Tibial artery (tissue), 4 donors: ENCODE measurements around the gene TBL2.
"Not testable (repeated sequence)": the region's sequence is repeated elsewhere in the genome, so short reads cannot be mapped to it uniquely, and the experiment has no call there.

ENCODE experiments used
- DNase-seq, 2 donors: peaks; one replicate each; pipeline ENCODE4 v3.0.0-alpha.2; 2019
- H3K27ac ChIP-seq, 2 donors: fragments of 200-600 bp; sonication (generic) in 1 of 2; 1 replicate in 1 of 2; 2 replicates in 1 of 2; pipeline ENCODE4 v1.5.1; 2018 to 2019; ENCODE audit warnings: mild to moderate bottlenecking in 1 of 2
- H3K27me3 ChIP-seq, 2 donors: fragments of 200-600 bp; sonication (generic) in 1 of 2; one replicate each; pipeline versions ENCODE4 v1.5.1 to v1.6.0; 2016 to 2019
- H3K36me3 ChIP-seq, 3 donors: fragments of 200-600 bp; sonication (generic) in 2 of 3; one replicate each; pipeline ENCODE4 v1.5.1; 2016 to 2019; ENCODE audit warnings: mild to moderate bottlenecking in 2 of 3
- H3K4me1 ChIP-seq, 4 donors: fragments of 200-600 bp; sonication (generic) in 2 of 4; 1 replicate in 3 of 4; 2 replicates in 1 of 4; pipeline ENCODE4 v1.5.1; 2016 to 2019
- H3K4me3 ChIP-seq, 2 donors: fragments of 200-600 bp; sonication (generic) in 1 of 2; 1 replicate in 1 of 2; 2 replicates in 1 of 2; pipeline ENCODE4 v1.5.1; 2018 to 2019; ENCODE audit warnings: mild to moderate bottlenecking in 2 of 2
- H3K9me3 ChIP-seq, 3 donors: fragments of 200-600 bp; sonication (generic) in 1 of 3; one replicate each; pipeline ENCODE4 v1.5.1; 2016 to 2019
- CTCF ChIP-seq, 2 experiments: fragments of 200-600 bp in 1 of 2; fragments of 450-650 bp in 1 of 2; IDR thresholded peaks; one replicate each; pipeline ENCODE4 v1.5.1; 2017 to 2019; ENCODE audit warnings: antibody characterized with exemption in 2 of 2, mild to moderate bottlenecking in 1 of 2, moderate library complexity in 1 of 2
- intact Hi-C: fragments of 100-400 bp; cut with DNase I; formaldehyde crosslinking; loops from one replicate; pipeline ENCODE4 v1.15.0; 2023; ENCODE audit warnings: low total_unique reads

TBL2 gene

GRCh38 chr7:73569042-73569608 is 9.3 kb downstream of the TBL2 start:
- Histone ChIP-seq H3K4me1 (peaks cover 0 to 3% (median 0%) of the 10 kb centered on the region in 4 donors), H3K27me3 (no peaks in the 10 kb centered on the region), H3K27ac (no peak overlapping the region), H3K9me3 (no peaks in the 10 kb centered on the region), H3K36me3 (peaks cover 49 to 52% (median 51%) of the 10 kb centered on the region in 3 donors), H3K4me3 (no peak overlapping the region)
- DNase-seq = no peak
- intact Hi-C loops = no loop called here
- no peak for TF ChIP-seq CTCF (IDR thresholded peaks at IDR 0.05)

GRCh38 chr7:73567846-73568685 is 10.3 kb downstream of the TBL2 start:
- DNase-seq = no peak
- Histone ChIP-seq H3K4me1 (peaks cover 0 to 3% (median 0%) of the 10 kb centered on the region in 4 donors), H3K36me3 (peaks cover 38 to 42% (median 40%) of the 10 kb centered on the region in 3 donors), H3K27ac (no peak overlapping the region), H3K9me3 (no peaks in the 10 kb centered on the region), H3K27me3 (no peaks in the 10 kb centered on the region), H3K4me3 (no peak overlapping the region)
- no peak for TF ChIP-seq CTCF (IDR thresholded peaks at IDR 0.05)
- intact Hi-C loops = no loop called here

- no peak for DNase-seq
- intact Hi-C loops = no loop called here
- no peak overlapping the region for H3K27ac ChIP-seq
Measured at GRCh38 chr7:73567140-73567539, 11.2 kb downstream of the TBL2 start.

GRCh38 chr7:73566431-73566830 is 11.9 kb downstream of the TBL2 start:
- DNase-seq, H3K27ac ChIP-seq, H3K9me3 ChIP-seq, intact Hi-C loops, H3K4me1 ChIP-seq, H3K4me3 ChIP-seq, H3K27me3 ChIP-seq: not testable (repeated sequence)
- H3K36me3 ChIP-seq = peaks cover 22 to 25% (median 24%) of the 10 kb centered on the region in 3 donors

More at GRCh38 chr7:73567140-73567539, 11.2 kb downstream of the TBL2 start:
- H3K4me3 ChIP-seq = no peak overlapping the region
- peaks cover 0 to 3% (median 0%) of the 10 kb centered on the region in 4 donors for H3K4me1 ChIP-seq
- H3K36me3 ChIP-seq = peaks cover 29 to 33% (median 31%) of the 10 kb centered on the region in 3 donors
- H3K27me3 ChIP-seq = no peaks in the 10 kb centered on the region
- no peak for TF ChIP-seq CTCF (IDR thresholded peaks at IDR 0.05)
- H3K9me3 ChIP-seq = no peaks in the 10 kb centered on the region

DNA sequence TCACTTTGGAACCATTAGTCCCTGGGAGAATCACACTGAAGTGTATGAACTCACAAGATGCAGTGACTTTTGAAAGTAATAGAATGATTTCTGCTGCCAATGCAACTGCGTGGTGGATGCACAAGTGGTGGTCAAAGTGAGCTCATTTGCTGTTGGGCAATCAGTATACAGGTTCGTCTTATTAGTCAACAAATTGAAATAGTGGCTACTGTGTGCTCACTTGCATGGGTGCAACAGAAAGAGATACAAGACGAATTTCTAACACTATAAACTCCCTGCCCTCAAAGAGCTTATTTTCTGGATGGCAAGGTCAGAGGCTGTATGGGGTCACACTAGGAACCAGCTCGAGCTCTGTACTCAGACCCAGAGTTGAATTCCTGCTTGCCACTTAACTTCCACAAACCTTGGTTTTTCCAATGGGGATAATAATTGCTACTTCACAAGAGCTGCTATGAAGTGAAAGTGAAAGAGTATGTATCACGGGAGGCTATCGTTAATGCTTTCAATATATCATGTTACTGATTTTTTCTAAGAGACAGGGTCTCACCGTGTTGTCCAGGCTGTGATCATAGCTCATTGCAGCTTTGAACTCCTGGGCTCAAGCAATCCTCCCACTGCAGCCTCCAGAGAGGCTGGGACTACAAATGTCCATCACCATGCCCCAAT is 12.6 kb downstream of the TBL2 start:
- Histone ChIP-seq H3K27me3 (no peaks in the 10 kb centered on the region), H3K9me3 (no peaks in the 10 kb centered on the region), H3K36me3 (peaks cover 15 to 19% (median 18%) of the 10 kb centered on the region in 3 donors), H3K4me3 (peak overlapping the region in 1 of 2 donors; percentile 19), H3K27ac (no peak overlapping the region), H3K4me1 (peaks cover 0 to 3% (median 0%) of the 10 kb centered on the region in 4 donors)
- TF ChIP-seq CTCF (IDR thresholded peaks at IDR 0.05) = no peak
- no peak for DNase-seq
- intact Hi-C loops = no loop called here
